ENCODE results near the gene SRR. TPM values are rescaled to one million over a fixed set of nuclear protein-coding genes. Genes with fewer than 3 reads are reported as not detected.
"Not testable (repeated sequence)": the region's sequence is repeated elsewhere in the genome, so short reads cannot be mapped to it uniquely, and the experiment has no call there.

The SRR gene
- 10 to 100 TPM in 1 of 2 experiments, 1 to 10 TPM in 1; 9.6 to 12.7 TPM for total RNA-seq

- intact Hi-C loops (cut with micrococcal nuclease), result no loop called here
- peak; percentile 90 for ATAC-seq
- Mint-ChIP-seq H3K4me3 (peak within 1 kb of the TSS; percentile 92), H3K9me3 (no peaks in the 10 kb centered on the region), H3K36me3 (ENCODE audit: low read depth) (peaks cover 24% of the 10 kb centered on the region), H3K27me3 (no peaks in the 10 kb centered on the region), H3K4me1 (ENCODE audit: low read depth) (peaks cover 38% of the 10 kb centered on the region), H3K27ac (peak within 1 kb of the TSS; percentile 83)
- peak; percentile 95 for DNase-seq
- ChIA-PET CTCF (interaction anchor here (1.0 to 2.5 kb wide), 6 partner anchors 13 to 249 kb away, joined by 3 to 11 read pairs (median 4); partner anchors contain the start of genes HIC1, SGSM2 and TSR1), POLR2A (interaction anchor here (0.6 to 1.7 kb wide), 16 partner anchors 8 to 252 kb away, joined by 3 to 8 read pairs (median 4); partner anchors contain the start of genes HIC1, SGSM2 and TSR1)
- TF ChIP-seq CTCF (IDR thresholded peaks at IDR 0.05), result no peak
Measured at GRCh38 chr17:2303204-2304188, at the start of gene SRR, which contains the start of gene SMG6. Gene SRR (plus strand): TSS chr17:2303950. CDS start chr17:2315561, 11,611 bp downstream. Gene SMG6 (minus strand): TSS chr17:2303785. CDS start chr17:2303720, 65 bp downstream.

DNA sequence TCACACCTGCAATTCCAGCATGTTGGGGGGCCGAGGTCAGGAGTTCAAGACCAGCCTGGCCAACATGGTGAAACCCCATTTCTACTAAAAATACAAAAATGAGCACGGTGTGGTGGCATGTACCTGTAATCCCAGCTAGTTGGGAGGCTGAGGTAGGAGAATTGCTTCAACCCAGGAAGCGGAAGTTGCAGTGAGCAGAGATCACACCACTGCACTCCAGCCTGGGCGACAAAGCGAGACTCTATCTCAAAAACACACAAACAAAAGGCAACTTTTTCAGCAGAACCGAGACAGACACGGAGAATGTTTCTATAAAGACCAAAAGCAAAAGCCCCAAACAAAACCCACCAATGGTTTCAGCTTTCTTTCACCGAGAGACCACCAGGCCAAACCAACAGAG is 44.9 kb upstream of the SRR start:
- H3K27ac Mint-ChIP-seq, result peak overlapping the region; percentile 97
- peak overlapping the region; percentile 75 for H3K4me3 Mint-ChIP-seq
- DNase-seq, result peak; percentile 31
- intact Hi-C loops (cut with micrococcal nuclease); ATAC-seq; H3K27me3 Mint-ChIP-seq; H3K9me3 Mint-ChIP-seq: not testable (repeated sequence)
- ChIA-PET CTCF (interaction anchor here (1.4 to 16.5 kb wide), 6 partner anchors 14 to 205 kb away, joined by 3 to 119 read pairs (median 7); partner anchors contain the start of gene HIC1), POLR2A (interaction anchor here (0.6 to 4.0 kb wide), 4 partner anchors 9 to 527 kb away, joined by 3 to 18 read pairs (median 6); no protein-coding TSS in a partner anchor)
- peaks cover 76% of the 10 kb centered on the region for H3K4me1 Mint-ChIP-seq (ENCODE audit: low read depth)
- H3K36me3 Mint-ChIP-seq (ENCODE audit: low read depth), result peaks cover 69% of the 10 kb centered on the region

DNA sequence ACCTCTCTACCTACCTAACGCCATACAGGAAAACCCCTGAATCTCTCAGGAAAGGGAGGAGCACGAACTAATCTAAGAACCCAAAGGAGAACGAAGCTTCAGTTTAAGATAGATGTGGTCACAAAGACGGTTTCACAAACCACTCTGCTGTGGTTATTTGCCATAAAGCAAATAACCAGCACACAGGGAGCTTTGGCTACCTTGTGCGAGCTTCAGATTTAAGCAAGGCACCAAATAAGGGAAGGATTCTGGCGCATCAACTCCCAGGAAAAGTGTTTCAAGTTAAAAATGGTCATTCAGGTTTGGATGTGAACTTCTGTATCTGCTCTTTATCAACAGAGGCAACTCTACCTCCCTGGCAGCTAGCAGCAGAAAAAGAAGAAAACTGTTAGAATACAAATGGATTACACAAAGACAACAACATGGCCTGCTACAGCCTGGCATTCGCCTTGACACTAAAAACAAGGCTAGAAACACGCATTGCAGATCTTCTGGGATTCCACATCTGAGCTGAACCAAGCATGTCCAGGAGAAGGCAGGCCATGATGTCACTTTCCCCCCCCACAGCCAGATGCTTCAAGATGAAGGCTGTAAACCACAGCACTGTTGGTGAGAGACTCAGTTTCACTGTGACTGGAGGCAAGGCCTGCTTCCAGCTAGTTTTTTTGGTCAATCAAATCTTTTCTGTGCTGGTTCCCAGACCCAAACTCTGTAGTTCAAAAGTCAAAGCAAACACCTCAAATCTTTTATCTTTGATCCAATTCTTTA is 43.8 kb upstream of the SRR start:
- no peak for TF ChIP-seq CTCF (IDR thresholded peaks at IDR 0.05)
- H3K4me3 Mint-ChIP-seq, result peak overlapping the region; percentile 75
- DNase-seq, result peak; percentile 95
- H3K4me1 Mint-ChIP-seq (ENCODE audit: low read depth), result peaks cover 75% of the 10 kb centered on the region
- peaks cover 68% of the 10 kb centered on the region for H3K36me3 Mint-ChIP-seq (ENCODE audit: low read depth)
- H3K9me3 Mint-ChIP-seq, result no peaks in the 10 kb centered on the region
- POLR2A ChIA-PET, result interaction anchor here (0.6 to 4.0 kb wide), 10 partner anchors 7 to 204 kb away, joined by 3 to 18 read pairs (median 3); no protein-coding TSS in a partner anchor
- no peaks in the 10 kb centered on the region for H3K27me3 Mint-ChIP-seq
- intact Hi-C loops (cut with micrococcal nuclease), result no loop called here
- peak overlapping the region; percentile 97 for H3K27ac Mint-ChIP-seq
- CTCF ChIA-PET, result interaction anchor here (0.9 to 16.5 kb wide), 12 partner anchors 9 to 205 kb away, joined by 3 to 119 read pairs (median 4); partner anchors contain the start of gene HIC1
- peak; percentile 74 for ATAC-seq

DNA sequence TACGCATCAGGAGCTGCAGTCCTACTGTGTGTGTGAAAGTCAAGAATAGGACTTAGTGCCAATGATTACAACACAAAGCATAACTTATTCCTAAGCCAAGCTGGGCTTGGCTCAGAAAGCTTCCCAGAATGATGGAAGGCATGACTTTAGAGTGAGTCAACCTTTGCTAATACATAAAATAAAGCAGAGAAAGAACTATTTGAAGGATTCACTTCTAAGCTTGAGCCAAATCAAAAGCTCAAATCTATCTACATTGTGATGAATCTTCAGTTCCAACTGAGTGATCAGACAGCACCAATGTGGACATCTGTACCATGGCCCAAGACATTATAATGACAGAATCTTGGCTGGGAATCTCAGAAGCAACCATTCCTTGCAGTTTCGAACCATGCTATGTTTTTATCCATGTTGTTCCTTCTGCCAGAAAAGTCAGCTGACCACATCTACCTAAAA is 41.6 kb upstream of the SRR start:
- ChIA-PET CTCF (interaction anchor here (1.2 to 16.5 kb wide), 4 partner anchors 9 to 20 kb away, joined by 3 to 119 read pairs (median 33); no protein-coding TSS in a partner anchor), POLR2A (interaction anchor here (1.8 to 7.2 kb wide), 3 partner anchors 10 to 211 kb away, joined by 5 to 107 read pairs (median 8); no protein-coding TSS in a partner anchor)
- peak overlapping the region; percentile 79 for H3K4me3 Mint-ChIP-seq
- TF ChIP-seq CTCF (IDR thresholded peaks at IDR 0.05), result no peak
- H3K27me3 Mint-ChIP-seq, result no peaks in the 10 kb centered on the region
- peaks cover 71% of the 10 kb centered on the region for H3K36me3 Mint-ChIP-seq (ENCODE audit: low read depth)
- peak overlapping the region; percentile 98 for H3K27ac Mint-ChIP-seq
- DNase-seq (no peak), ATAC-seq (no peak)
- intact Hi-C loops (cut with micrococcal nuclease), result no loop called here
- peaks cover 88% of the 10 kb centered on the region for H3K4me1 Mint-ChIP-seq (ENCODE audit: low read depth)
- no peaks in the 10 kb centered on the region for H3K9me3 Mint-ChIP-seq

All from activated CD8-positive, alpha-beta T cell treated with anti-CD3 and anti-CD28 coated beads for 36 hours (primary cell).